ENCODE results near the gene SETDB2.
A peak's percentile ranks its signal among the peaks of the same experiment; 100 is the strongest.

The SETDB2 gene

DNA sequence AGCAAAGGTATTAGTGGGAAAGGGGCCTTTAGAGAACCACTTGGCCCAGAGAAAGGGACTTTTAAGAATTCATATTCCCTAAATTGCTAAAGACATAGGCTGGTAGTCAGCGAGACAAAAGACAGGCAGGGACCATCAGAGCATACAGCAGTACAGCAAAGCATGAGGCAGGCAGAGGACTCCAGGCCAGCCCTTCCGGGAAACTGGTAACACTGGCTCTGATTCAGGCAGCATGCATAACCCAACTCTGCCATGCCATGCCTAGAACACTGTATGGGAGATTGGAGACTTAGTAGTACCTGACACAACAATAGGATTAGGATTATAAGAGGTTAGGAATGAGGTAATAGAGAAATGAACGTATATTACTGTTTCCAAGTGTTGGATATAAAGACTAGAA lies 35.1 kb upstream of the SETDB2 start:
- Histone ChIP-seq H3K4me3 (ENCODE audit: low read length in 2 of 2) (no peak overlapping the region), H3K36me3 (ENCODE audit: control insufficient read depth in 2 of 2, insufficient read depth in 2 of 2, low read length in 2 of 2) (peaks cover 0 to 2% of the 10 kb centered on the region in 2 donors), H3K27ac (ENCODE audit: low read length) (peak overlapping the region; percentile 42), H3K9me3 (ENCODE audit: control insufficient read depth in 2 of 2, low read length in 2 of 2) (peaks cover 0 to 11% of the 10 kb centered on the region in 2 donors), H3K27me3 (ENCODE audit: control insufficient read depth in 1 of 2, insufficient read depth in 2 of 2, low read length in 2 of 2) (no peaks in the 10 kb centered on the region), H3K9ac (ENCODE audit: low read length in 2 of 2) (no peak overlapping the region), H3K4me1 (ENCODE audit: control insufficient read depth, insufficient read depth, low read length) (no peaks in the 10 kb centered on the region)

DNA sequence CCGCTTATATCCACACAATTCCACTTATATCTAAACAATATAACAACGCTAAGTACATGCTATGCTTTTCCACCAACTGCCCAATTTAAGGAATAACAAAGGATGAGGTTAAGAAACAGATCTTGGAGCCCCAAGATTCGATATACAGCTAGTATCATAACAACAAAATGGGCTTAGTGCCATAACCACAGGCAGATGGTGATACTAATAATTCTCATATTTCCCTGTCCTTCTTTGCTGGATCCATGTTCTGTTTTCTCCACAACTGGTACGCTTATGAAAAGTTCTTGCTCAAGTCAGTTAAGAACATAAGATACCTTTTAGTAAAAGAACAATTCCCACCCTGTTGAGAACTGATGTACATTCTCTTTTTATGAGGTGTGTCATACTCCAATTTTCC lies 34.1 kb upstream of the SETDB2 start:
- no peaks in the 10 kb centered on the region for H3K27me3 ChIP-seq (ENCODE audit: control insufficient read depth in 1 of 2, insufficient read depth in 2 of 2, low read length in 2 of 2)
- H3K27ac ChIP-seq (ENCODE audit: low read length): no peak overlapping the region
- no peak overlapping the region for H3K9ac ChIP-seq (ENCODE audit: low read length in 2 of 2)
- H3K9me3 ChIP-seq (ENCODE audit: control insufficient read depth in 2 of 2, low read length in 2 of 2): peaks cover 0 to 5% of the 10 kb centered on the region in 2 donors
- H3K4me3 ChIP-seq (ENCODE audit: low read length in 2 of 2): peak overlapping the region in 1 of 2 donors; percentile 6
- no peaks in the 10 kb centered on the region for H3K36me3 ChIP-seq (ENCODE audit: control insufficient read depth in 2 of 2, insufficient read depth in 2 of 2, low read length in 2 of 2)
- no peaks in the 10 kb centered on the region for H3K4me1 ChIP-seq (ENCODE audit: control insufficient read depth, insufficient read depth, low read length)

GRCh38 chr13:49410477-49410876 lies 33.6 kb upstream of the SETDB2 start:
- Histone ChIP-seq H3K4me1 (ENCODE audit: control insufficient read depth, insufficient read depth, low read length) (no peaks in the 10 kb centered on the region), H3K9me3 (ENCODE audit: control insufficient read depth in 2 of 2, low read length in 2 of 2) (peaks cover 0 to under 1% of the 10 kb centered on the region in 2 donors), H3K9ac (ENCODE audit: low read length in 2 of 2) (no peak overlapping the region), H3K36me3 (ENCODE audit: control insufficient read depth in 2 of 2, insufficient read depth in 2 of 2, low read length in 2 of 2) (no peaks in the 10 kb centered on the region), H3K27me3 (ENCODE audit: control insufficient read depth in 1 of 2, insufficient read depth in 2 of 2, low read length in 2 of 2) (no peaks in the 10 kb centered on the region), H3K4me3 (ENCODE audit: low read length in 2 of 2) (no peak overlapping the region), H3K27ac (ENCODE audit: low read length) (no peak overlapping the region)

GRCh38 chr13:49411353-49411752 lies 32.7 kb upstream of the SETDB2 start:
- Histone ChIP-seq H3K4me1 (ENCODE audit: control insufficient read depth, insufficient read depth, low read length) (no peaks in the 10 kb centered on the region), H3K9ac (ENCODE audit: low read length in 2 of 2) (no peak overlapping the region), H3K27me3 (ENCODE audit: control insufficient read depth in 1 of 2, insufficient read depth in 2 of 2, low read length in 2 of 2) (no peaks in the 10 kb centered on the region), H3K4me3 (ENCODE audit: low read length in 2 of 2) (no peak overlapping the region), H3K9me3 (ENCODE audit: control insufficient read depth in 2 of 2, low read length in 2 of 2) (no peaks in the 10 kb centered on the region), H3K36me3 (ENCODE audit: control insufficient read depth in 2 of 2, insufficient read depth in 2 of 2, low read length in 2 of 2) (no peaks in the 10 kb centered on the region), H3K27ac (ENCODE audit: low read length) (no peak overlapping the region)

- no peak overlapping the region for H3K4me3 ChIP-seq (ENCODE audit: low read length in 2 of 2)
- no peak overlapping the region for H3K27ac ChIP-seq (ENCODE audit: low read length)
- H3K9me3 ChIP-seq (ENCODE audit: control insufficient read depth in 2 of 2, low read length in 2 of 2): no peaks in the 10 kb centered on the region
- no peaks in the 10 kb centered on the region for H3K4me1 ChIP-seq (ENCODE audit: control insufficient read depth, insufficient read depth, low read length)
- H3K9ac ChIP-seq (ENCODE audit: low read length in 2 of 2): no peak overlapping the region
- H3K27me3 ChIP-seq (ENCODE audit: control insufficient read depth in 1 of 2, insufficient read depth in 2 of 2, low read length in 2 of 2): no peaks in the 10 kb centered on the region
- H3K36me3 ChIP-seq (ENCODE audit: control insufficient read depth in 2 of 2, insufficient read depth in 2 of 2, low read length in 2 of 2): no peaks in the 10 kb centered on the region
Measured at GRCh38 chr13:49412749-49413148, 31.3 kb upstream of the SETDB2 start.

GRCh38 chr13:49417161-49417560 lies 26.9 kb upstream of the SETDB2 start:
- Histone ChIP-seq H3K9me3 (ENCODE audit: control insufficient read depth in 2 of 2, low read length in 2 of 2) (no peaks in the 10 kb centered on the region), H3K9ac (ENCODE audit: low read length in 2 of 2) (no peak overlapping the region), H3K27me3 (ENCODE audit: control insufficient read depth in 1 of 2, insufficient read depth in 2 of 2, low read length in 2 of 2) (no peaks in the 10 kb centered on the region), H3K27ac (ENCODE audit: low read length) (no peak overlapping the region), H3K4me1 (ENCODE audit: control insufficient read depth, insufficient read depth, low read length) (no peaks in the 10 kb centered on the region), H3K36me3 (ENCODE audit: control insufficient read depth in 2 of 2, insufficient read depth in 2 of 2, low read length in 2 of 2) (no peaks in the 10 kb centered on the region), H3K4me3 (ENCODE audit: low read length in 2 of 2) (no peak overlapping the region)

- Histone ChIP-seq H3K27me3 (ENCODE audit: control insufficient read depth in 1 of 2, insufficient read depth in 2 of 2, low read length in 2 of 2) (no peaks in the 10 kb centered on the region), H3K4me3 (ENCODE audit: low read length in 2 of 2) (no peak overlapping the region), H3K4me1 (ENCODE audit: control insufficient read depth, insufficient read depth, low read length) (no peaks in the 10 kb centered on the region), H3K9ac (ENCODE audit: low read length in 2 of 2) (no peak overlapping the region), H3K27ac (ENCODE audit: low read length) (no peak overlapping the region), H3K36me3 (ENCODE audit: control insufficient read depth in 2 of 2, insufficient read depth in 2 of 2, low read length in 2 of 2) (peaks cover 0 to 2% of the 10 kb centered on the region in 2 donors), H3K9me3 (ENCODE audit: control insufficient read depth in 2 of 2, low read length in 2 of 2) (no peaks in the 10 kb centered on the region)
Measured at GRCh38 chr13:49418206-49418605, 25.9 kb upstream of the SETDB2 start.

- no peaks in the 10 kb centered on the region for H3K4me1 ChIP-seq (ENCODE audit: control insufficient read depth, insufficient read depth, low read length)
- no peak overlapping the region for H3K9ac ChIP-seq (ENCODE audit: low read length in 2 of 2)
- H3K36me3 ChIP-seq (ENCODE audit: control insufficient read depth in 2 of 2, insufficient read depth in 2 of 2, low read length in 2 of 2): peaks cover 0 to 2% of the 10 kb centered on the region in 2 donors
- no peaks in the 10 kb centered on the region for H3K9me3 ChIP-seq (ENCODE audit: control insufficient read depth in 2 of 2, low read length in 2 of 2)
- no peaks in the 10 kb centered on the region for H3K27me3 ChIP-seq (ENCODE audit: control insufficient read depth in 1 of 2, insufficient read depth in 2 of 2, low read length in 2 of 2)
- H3K27ac ChIP-seq (ENCODE audit: low read length): no peak overlapping the region
- no peak overlapping the region for H3K4me3 ChIP-seq (ENCODE audit: low read length in 2 of 2)
Measured at GRCh38 chr13:49419276-49419675, 24.8 kb upstream of the SETDB2 start.

DNA sequence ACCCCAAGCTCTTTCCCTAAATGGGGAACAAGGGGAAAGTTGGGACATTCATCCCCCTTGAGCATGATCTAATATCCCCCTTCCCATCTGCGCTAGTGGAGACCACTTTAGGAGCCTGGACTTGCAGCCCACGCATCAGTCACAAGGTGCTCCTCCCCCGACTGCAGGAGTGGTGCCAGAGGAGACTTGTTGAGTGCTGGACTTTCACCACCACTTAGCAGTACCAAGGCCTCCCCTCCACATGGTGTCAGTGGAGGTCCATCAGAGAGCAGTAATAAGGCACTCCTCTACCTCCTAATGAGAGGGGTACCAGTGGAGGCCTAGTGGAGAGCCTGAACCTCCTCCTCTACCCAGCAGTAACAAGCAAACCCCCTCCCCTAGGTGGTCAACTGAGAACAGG lies 22.7 kb upstream of the SETDB2 start:
- Histone ChIP-seq H3K4me1 (ENCODE audit: control insufficient read depth, insufficient read depth, low read length) (no peaks in the 10 kb centered on the region), H3K27ac (ENCODE audit: low read length) (no peak overlapping the region), H3K4me3 (ENCODE audit: low read length in 2 of 2) (no peak overlapping the region), H3K9me3 (ENCODE audit: control insufficient read depth in 2 of 2, low read length in 2 of 2) (no peaks in the 10 kb centered on the region), H3K27me3 (ENCODE audit: control insufficient read depth in 1 of 2, insufficient read depth in 2 of 2, low read length in 2 of 2) (no peaks in the 10 kb centered on the region), H3K9ac (ENCODE audit: low read length in 2 of 2) (no peak overlapping the region), H3K36me3 (ENCODE audit: control insufficient read depth in 2 of 2, insufficient read depth in 2 of 2, low read length in 2 of 2) (peaks cover 2 to 3% of the 10 kb centered on the region in 2 donors)

- no peaks in the 10 kb centered on the region for H3K9me3 ChIP-seq (ENCODE audit: control insufficient read depth in 2 of 2, low read length in 2 of 2)
- H3K4me3 ChIP-seq (ENCODE audit: low read length in 2 of 2): no peak overlapping the region
- no peak overlapping the region for H3K27ac ChIP-seq (ENCODE audit: low read length)
- H3K27me3 ChIP-seq (ENCODE audit: control insufficient read depth in 1 of 2, insufficient read depth in 2 of 2, low read length in 2 of 2): no peaks in the 10 kb centered on the region
- H3K9ac ChIP-seq (ENCODE audit: low read length in 2 of 2): no peak overlapping the region
- no peaks in the 10 kb centered on the region for H3K4me1 ChIP-seq (ENCODE audit: control insufficient read depth, insufficient read depth, low read length)
- H3K36me3 ChIP-seq (ENCODE audit: control insufficient read depth in 2 of 2, insufficient read depth in 2 of 2, low read length in 2 of 2): peaks cover 8% of the 10 kb centered on the region in 2 donors
Measured at GRCh38 chr13:49424011-49424560, 20.0 kb upstream of the SETDB2 start.

- no peak overlapping the region for H3K9ac ChIP-seq (ENCODE audit: low read length in 2 of 2)
- no peaks in the 10 kb centered on the region for H3K9me3 ChIP-seq (ENCODE audit: control insufficient read depth in 2 of 2, low read length in 2 of 2)
- no peak overlapping the region for H3K27ac ChIP-seq (ENCODE audit: low read length)
- H3K27me3 ChIP-seq (ENCODE audit: control insufficient read depth in 1 of 2, insufficient read depth in 2 of 2, low read length in 2 of 2): no peaks in the 10 kb centered on the region
- no peak overlapping the region for H3K4me3 ChIP-seq (ENCODE audit: low read length in 2 of 2)
- H3K4me1 ChIP-seq (ENCODE audit: control insufficient read depth, insufficient read depth, low read length): no peaks in the 10 kb centered on the region
- peaks cover 6 to 12% of the 10 kb centered on the region in 2 donors for H3K36me3 ChIP-seq (ENCODE audit: control insufficient read depth in 2 of 2, insufficient read depth in 2 of 2, low read length in 2 of 2)
Measured at GRCh38 chr13:49428041-49428763, 15.9 kb upstream of the SETDB2 start.

Data from stomach smooth muscle (tissue), 2 donors.